Lower leg skin (tissue), 3 donors: ENCODE results near the gene EYS.

ENCODE experiments used
- POLR2A ChIP-seq, 2 donors: fragments of 450-650 bp; IDR thresholded peaks; one replicate each; pipeline ENCODE4 v1.6.1; 2016 to 2017; ENCODE audit warnings: antibody characterized with exemption in 2 of 2, mild to moderate bottlenecking in 1 of 2, moderate library complexity in 1 of 2
- TF ChIP-seq, protein P1 (sequence below), 3 donors: fragments of 450-650 bp; IDR thresholded peaks; one replicate each; pipeline ENCODE4 v1.5.1; 2016; ENCODE audit warnings: antibody characterized with exemption in 3 of 3, mild to moderate bottlenecking in 3 of 3, moderate library complexity in 2 of 3

DNA sequence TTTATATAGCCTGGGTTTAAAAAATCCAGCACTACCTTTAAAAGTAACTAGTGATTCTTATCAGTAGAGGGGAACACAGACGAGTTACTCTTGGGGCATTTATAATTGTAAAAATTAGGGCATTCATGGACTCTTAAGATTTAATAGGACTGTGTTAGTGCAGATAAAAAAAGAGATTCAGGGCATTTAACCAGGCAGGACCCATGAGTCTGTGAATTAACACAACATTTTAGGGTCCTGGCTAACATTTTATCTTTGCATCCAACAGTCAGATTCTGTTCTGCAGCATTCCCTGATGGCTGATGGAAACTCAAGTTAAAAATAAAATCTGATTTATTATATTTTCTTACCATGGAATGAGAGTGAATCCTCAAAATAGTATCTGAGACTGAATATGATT, 1297.1 kb downstream of the EYS start:
- TF ChIP-seq, protein P1, sequence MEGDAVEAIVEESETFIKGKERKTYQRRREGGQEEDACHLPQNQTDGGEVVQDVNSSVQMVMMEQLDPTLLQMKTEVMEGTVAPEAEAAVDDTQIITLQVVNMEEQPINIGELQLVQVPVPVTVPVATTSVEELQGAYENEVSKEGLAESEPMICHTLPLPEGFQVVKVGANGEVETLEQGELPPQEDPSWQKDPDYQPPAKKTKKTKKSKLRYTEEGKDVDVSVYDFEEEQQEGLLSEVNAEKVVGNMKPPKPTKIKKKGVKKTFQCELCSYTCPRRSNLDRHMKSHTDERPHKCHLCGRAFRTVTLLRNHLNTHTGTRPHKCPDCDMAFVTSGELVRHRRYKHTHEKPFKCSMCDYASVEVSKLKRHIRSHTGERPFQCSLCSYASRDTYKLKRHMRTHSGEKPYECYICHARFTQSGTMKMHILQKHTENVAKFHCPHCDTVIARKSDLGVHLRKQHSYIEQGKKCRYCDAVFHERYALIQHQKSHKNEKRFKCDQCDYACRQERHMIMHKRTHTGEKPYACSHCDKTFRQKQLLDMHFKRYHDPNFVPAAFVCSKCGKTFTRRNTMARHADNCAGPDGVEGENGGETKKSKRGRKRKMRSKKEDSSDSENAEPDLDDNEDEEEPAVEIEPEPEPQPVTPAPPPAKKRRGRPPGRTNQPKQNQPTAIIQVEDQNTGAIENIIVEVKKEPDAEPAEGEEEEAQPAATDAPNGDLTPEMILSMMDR (IDR thresholded peaks at IDR 0.05) = no peak
- TF ChIP-seq POLR2A (IDR thresholded peaks at IDR 0.05) = no peak
